WTC11 (cell line): ENCODE data around the gene GZF1.

Experiments
- FOXJ3 ChIP-seq: sonication (generic); formaldehyde crosslinking; IDR thresholded peaks from 2 replicates; pipeline ENCODE4 v1.9.0; 2021; ENCODE audit warnings: missing genetic modification reagents, mild to moderate bottlenecking, borderline replicate concordance
- GABPB1 ChIP-seq: sonication (generic); formaldehyde crosslinking; IDR thresholded peaks from 2 replicates; pipeline ENCODE4 v1.8.1; 2023; ENCODE audit warnings: mild to moderate bottlenecking, missing genetic modification reagents
- GRHL2 ChIP-seq: fragments of 250-450 bp; sonication (Bioruptor Pico); IDR thresholded peaks from 2 replicates; pipeline ENCODE4 v1.8.0; 2022; ENCODE audit warnings: mild to moderate bottlenecking, moderate library complexity; ENCODE audit not compliant: insufficient replicate concordance, severe bottlenecking
- SP1 ChIP-seq: sonication (generic); formaldehyde crosslinking; conservative IDR thresholded peaks from 2 replicates; pipeline ENCODE4 v1.8.1; 2022; ENCODE audit warnings: missing genetic modification reagents
- TEAD1 ChIP-seq: sonication (generic); formaldehyde crosslinking; IDR thresholded peaks from 2 replicates; pipeline ENCODE4 v1.8.0; 2022; ENCODE audit warnings: mild to moderate bottlenecking, missing genetic modification reagents
- ZNF121 ChIP-seq: sonication (generic); formaldehyde crosslinking; IDR thresholded peaks from 2 replicates; pipeline ENCODE4 v1.8.0; 2023; ENCODE audit warnings: missing genetic modification reagents
- TF ChIP-seq, protein P1 (sequence below): fragments of 200-600 bp; IDR thresholded peaks from 2 replicates; pipeline ENCODE4 v1.8.0; 2022; ENCODE audit warnings: antibody characterized with exemption
- TF ChIP-seq, protein P2 (sequence below): sonication (generic); formaldehyde crosslinking; IDR thresholded peaks from 2 replicates; pipeline ENCODE4 v1.8.1; 2022; ENCODE audit warnings: low read depth, missing genetic modification reagents, borderline replicate concordance
- TF ChIP-seq, protein P3 (sequence below): sonication (generic); formaldehyde crosslinking; IDR thresholded peaks from 2 replicates; pipeline ENCODE4 v1.8.1; 2023; ENCODE audit warnings: mild to moderate bottlenecking, missing genetic modification reagents
- TF ChIP-seq, protein P4 (sequence below): sonication (generic); formaldehyde crosslinking; IDR thresholded peaks from 2 replicates; pipeline ENCODE4 v1.8.0; 2022; ENCODE audit warnings: mild to moderate bottlenecking, missing genetic modification reagents
- TF ChIP-seq, protein P5 (sequence below): sonication (generic); formaldehyde crosslinking; IDR thresholded peaks from 2 replicates; pipeline ENCODE4 v1.8.1; 2023; ENCODE audit warnings: mild to moderate bottlenecking, moderate library complexity, missing genetic modification reagents
- TF ChIP-seq, protein P6 (sequence below): sonication (generic); formaldehyde crosslinking; IDR thresholded peaks from 2 replicates; pipeline ENCODE4 v1.8.0; 2022; ENCODE audit warnings: mild to moderate bottlenecking, missing genetic modification reagents

DNA sequence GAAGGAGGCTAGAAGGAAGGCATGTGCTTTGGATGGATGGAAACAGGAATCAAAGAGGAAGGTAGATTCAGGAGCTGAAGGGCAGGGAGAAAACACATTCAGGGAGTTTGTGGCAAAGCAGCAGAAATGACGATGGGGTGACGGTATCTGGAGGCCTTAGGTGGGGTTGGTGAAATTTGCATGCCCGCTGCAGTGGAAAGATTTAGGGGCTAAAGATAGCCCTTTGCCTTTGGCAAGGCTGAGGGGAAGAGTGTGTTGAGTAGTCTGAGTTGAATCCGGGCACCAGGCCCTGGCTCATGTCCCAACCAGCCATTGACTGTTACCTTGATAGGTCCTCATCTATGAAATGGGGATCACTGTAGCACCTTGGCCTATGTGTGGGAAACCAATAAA, 1.3 kb downstream of the GZF1 start:
- TF ChIP-seq, protein P1, sequence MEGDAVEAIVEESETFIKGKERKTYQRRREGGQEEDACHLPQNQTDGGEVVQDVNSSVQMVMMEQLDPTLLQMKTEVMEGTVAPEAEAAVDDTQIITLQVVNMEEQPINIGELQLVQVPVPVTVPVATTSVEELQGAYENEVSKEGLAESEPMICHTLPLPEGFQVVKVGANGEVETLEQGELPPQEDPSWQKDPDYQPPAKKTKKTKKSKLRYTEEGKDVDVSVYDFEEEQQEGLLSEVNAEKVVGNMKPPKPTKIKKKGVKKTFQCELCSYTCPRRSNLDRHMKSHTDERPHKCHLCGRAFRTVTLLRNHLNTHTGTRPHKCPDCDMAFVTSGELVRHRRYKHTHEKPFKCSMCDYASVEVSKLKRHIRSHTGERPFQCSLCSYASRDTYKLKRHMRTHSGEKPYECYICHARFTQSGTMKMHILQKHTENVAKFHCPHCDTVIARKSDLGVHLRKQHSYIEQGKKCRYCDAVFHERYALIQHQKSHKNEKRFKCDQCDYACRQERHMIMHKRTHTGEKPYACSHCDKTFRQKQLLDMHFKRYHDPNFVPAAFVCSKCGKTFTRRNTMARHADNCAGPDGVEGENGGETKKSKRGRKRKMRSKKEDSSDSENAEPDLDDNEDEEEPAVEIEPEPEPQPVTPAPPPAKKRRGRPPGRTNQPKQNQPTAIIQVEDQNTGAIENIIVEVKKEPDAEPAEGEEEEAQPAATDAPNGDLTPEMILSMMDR: no peak
- TF ChIP-seq ZNF121 (CRISPR knock-in tag) (no peak), FOXJ3 (CRISPR knock-in tag) (no peak), SP1 (CRISPR knock-in tag) (no peak), TEAD1 (CRISPR knock-in tag) (no peak), GABPB1 (no peak), GRHL2 (CRISPR knock-in tag) (no peak)
- TF ChIP-seq, protein P2, sequence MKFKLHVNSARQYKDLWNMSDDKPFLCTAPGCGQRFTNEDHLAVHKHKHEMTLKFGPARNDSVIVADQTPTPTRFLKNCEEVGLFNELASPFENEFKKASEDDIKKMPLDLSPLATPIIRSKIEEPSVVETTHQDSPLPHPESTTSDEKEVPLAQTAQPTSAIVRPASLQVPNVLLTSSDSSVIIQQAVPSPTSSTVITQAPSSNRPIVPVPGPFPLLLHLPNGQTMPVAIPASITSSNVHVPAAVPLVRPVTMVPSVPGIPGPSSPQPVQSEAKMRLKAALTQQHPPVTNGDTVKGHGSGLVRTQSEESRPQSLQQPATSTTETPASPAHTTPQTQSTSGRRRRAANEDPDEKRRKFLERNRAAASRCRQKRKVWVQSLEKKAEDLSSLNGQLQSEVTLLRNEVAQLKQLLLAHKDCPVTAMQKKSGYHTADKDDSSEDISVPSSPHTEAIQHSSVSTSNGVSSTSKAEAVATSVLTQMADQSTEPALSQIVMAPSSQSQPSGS (CRISPR knock-in tag): no peak
- TF ChIP-seq, protein P3, sequence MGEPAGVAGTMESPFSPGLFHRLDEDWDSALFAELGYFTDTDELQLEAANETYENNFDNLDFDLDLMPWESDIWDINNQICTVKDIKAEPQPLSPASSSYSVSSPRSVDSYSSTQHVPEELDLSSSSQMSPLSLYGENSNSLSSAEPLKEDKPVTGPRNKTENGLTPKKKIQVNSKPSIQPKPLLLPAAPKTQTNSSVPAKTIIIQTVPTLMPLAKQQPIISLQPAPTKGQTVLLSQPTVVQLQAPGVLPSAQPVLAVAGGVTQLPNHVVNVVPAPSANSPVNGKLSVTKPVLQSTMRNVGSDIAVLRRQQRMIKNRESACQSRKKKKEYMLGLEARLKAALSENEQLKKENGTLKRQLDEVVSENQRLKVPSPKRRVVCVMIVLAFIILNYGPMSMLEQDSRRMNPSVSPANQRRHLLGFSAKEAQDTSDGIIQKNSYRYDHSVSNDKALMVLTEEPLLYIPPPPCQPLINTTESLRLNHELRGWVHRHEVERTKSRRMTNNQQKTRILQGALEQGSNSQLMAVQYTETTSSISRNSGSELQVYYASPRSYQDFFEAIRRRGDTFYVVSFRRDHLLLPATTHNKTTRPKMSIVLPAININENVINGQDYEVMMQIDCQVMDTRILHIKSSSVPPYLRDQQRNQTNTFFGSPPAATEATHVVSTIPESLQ (CRISPR knock-in tag): no peak
- TF ChIP-seq, protein P4, sequence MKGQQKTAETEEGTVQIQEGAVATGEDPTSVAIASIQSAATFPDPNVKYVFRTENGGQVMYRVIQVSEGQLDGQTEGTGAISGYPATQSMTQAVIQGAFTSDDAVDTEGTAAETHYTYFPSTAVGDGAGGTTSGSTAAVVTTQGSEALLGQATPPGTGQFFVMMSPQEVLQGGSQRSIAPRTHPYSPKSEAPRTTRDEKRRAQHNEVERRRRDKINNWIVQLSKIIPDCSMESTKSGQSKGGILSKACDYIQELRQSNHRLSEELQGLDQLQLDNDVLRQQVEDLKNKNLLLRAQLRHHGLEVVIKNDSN (CRISPR knock-in tag): no peak
- TF ChIP-seq, protein P5, sequence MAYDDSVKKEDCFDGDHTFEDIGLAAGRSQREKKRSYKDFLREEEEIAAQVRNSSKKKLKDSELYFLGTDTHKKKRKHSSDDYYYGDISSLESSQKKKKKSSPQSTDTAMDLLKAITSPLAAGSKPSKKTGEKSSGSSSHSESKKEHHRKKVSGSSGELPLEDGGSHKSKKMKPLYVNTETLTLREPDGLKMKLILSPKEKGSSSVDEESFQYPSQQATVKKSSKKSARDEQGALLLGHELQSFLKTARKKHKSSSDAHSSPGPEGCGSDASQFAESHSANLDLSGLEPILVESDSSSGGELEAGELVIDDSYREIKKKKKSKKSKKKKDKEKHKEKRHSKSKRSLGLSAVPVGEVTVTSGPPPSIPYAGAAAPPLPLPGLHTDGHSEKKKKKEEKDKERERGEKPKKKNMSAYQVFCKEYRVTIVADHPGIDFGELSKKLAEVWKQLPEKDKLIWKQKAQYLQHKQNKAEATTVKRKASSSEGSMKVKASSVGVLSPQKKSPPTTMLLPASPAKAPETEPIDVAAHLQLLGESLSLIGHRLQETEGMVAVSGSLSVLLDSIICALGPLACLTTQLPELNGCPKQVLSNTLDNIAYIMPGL: no peak
- TF ChIP-seq, protein P6, sequence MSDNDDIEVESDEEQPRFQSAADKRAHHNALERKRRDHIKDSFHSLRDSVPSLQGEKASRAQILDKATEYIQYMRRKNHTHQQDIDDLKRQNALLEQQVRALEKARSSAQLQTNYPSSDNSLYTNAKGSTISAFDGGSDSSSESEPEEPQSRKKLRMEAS (CRISPR knock-in tag): no peak
